MG63 (cell line): ENCODE results near the gene WDR64. TPM values are rescaled to one million over a fixed set of nuclear protein-coding genes. Genes with fewer than 3 reads are reported as not detected.

ENCODE experiments used
- DNase-seq: peaks from one replicate; pipeline ENCODE4 v3.0.0-alpha.2; 2020
- H3K27me3 ChIP-seq: fragments of 250-450 bp; sonication (Bioruptor Pico); 2 replicates; pipeline ENCODE4 v1.5.1; 2020; ENCODE audit warnings: mild to moderate bottlenecking, moderate library complexity
- H3K36me3 ChIP-seq: fragments of 250-450 bp; sonication (Bioruptor Pico); 2 replicates; pipeline ENCODE4 v1.5.1; 2020; ENCODE audit warnings: mild to moderate bottlenecking, moderate library complexity
- H3K4me3 ChIP-seq: fragments of 250-450 bp; sonication (Bioruptor Pico); 2 replicates; pipeline ENCODE4 v1.5.1; 2020; ENCODE audit warnings: mild to moderate bottlenecking, moderate library complexity
- H3K9me3 ChIP-seq: fragments of 250-450 bp; sonication (Bioruptor Pico); 2 replicates; pipeline ENCODE4 v1.5.1; 2020; ENCODE audit warnings: mild to moderate bottlenecking, moderate library complexity
- total RNA-seq: library from RNA; depleted of rRNA; stranded (reverse); fragments of >200 nt; shearing (Covaris generic); gene quantifications from 2 replicates; pipeline ENCODE4 v1.2.3, GENCODE V29; 2014; ENCODE audit warnings: low replicate concordance

Gene WDR64
- total RNA-seq, 1 experiment from 2014 or later, result not detected

- Histone ChIP-seq H3K9me3 (no peaks in the 10 kb centered on the region), H3K27me3 (no peaks in the 10 kb centered on the region), H3K4me3 (no peak overlapping the region), H3K36me3 (no peaks in the 10 kb centered on the region)
- no peak for DNase-seq
These were observed 27.1 kb upstream of the WDR64 start for GRCh38 chr1:241624935-241625334.

GRCh38 chr1:241627453-241628259 is 24.4 kb upstream of the WDR64 start:
- peak; percentile 35 for DNase-seq
- Histone ChIP-seq H3K36me3 (no peaks in the 10 kb centered on the region), H3K4me3 (no peak overlapping the region), H3K27me3 (no peaks in the 10 kb centered on the region), H3K9me3 (no peaks in the 10 kb centered on the region)

GRCh38 chr1:241630005-241630404 is 22.1 kb upstream of the WDR64 start:
- no peaks in the 10 kb centered on the region for H3K9me3 ChIP-seq
- no peak for DNase-seq
- 0 out of 2 replicates have a peak, but pooled peaks cover under 1% of the 10 kb centered on the region for H3K36me3 ChIP-seq
- no peaks in the 10 kb centered on the region for H3K27me3 ChIP-seq
- H3K4me3 ChIP-seq, result no peak overlapping the region

- Histone ChIP-seq H3K36me3 (0 out of 2 replicates have a peak, but pooled peaks cover 4% of the 10 kb centered on the region), H3K27me3 (no peaks in the 10 kb centered on the region), H3K4me3 (no peak overlapping the region), H3K9me3 (no peaks in the 10 kb centered on the region)
- DNase-seq, result no peak
These were observed 21.6 kb upstream of the WDR64 start for GRCh38 chr1:241630476-241630875.

- DNase-seq, result no peak
- Histone ChIP-seq H3K36me3 (0 out of 2 replicates have a peak, but pooled peaks cover 4% of the 10 kb centered on the region), H3K4me3 (no peak overlapping the region), H3K27me3 (no peaks in the 10 kb centered on the region), H3K9me3 (no peaks in the 10 kb centered on the region)
These were observed 21.2 kb upstream of the WDR64 start for GRCh38 chr1:241630899-241631298.

GRCh38 chr1:241631674-241632073 is 20.4 kb upstream of the WDR64 start:
- Histone ChIP-seq H3K4me3 (no peak overlapping the region), H3K36me3 (0 out of 2 replicates have a peak, but pooled peaks cover 4% of the 10 kb centered on the region), H3K9me3 (no peaks in the 10 kb centered on the region), H3K27me3 (no peaks in the 10 kb centered on the region)
- DNase-seq, result no peak

GRCh38 chr1:241632987-241633386 is 19.1 kb upstream of the WDR64 start:
- H3K4me3 ChIP-seq, result no peak overlapping the region
- no peak for DNase-seq
- H3K36me3 ChIP-seq, result 0 out of 2 replicates have a peak, but pooled peaks cover 4% of the 10 kb centered on the region
- no peaks in the 10 kb centered on the region for H3K27me3 ChIP-seq
- no peaks in the 10 kb centered on the region for H3K9me3 ChIP-seq

GRCh38 chr1:241635556-241636152 is 16.4 kb upstream of the WDR64 start:
- no peaks in the 10 kb centered on the region for H3K27me3 ChIP-seq
- H3K36me3 ChIP-seq, result 0 out of 2 replicates have a peak, but pooled peaks cover 4% of the 10 kb centered on the region
- DNase-seq, result no peak
- H3K9me3 ChIP-seq, result no peaks in the 10 kb centered on the region
- no peak overlapping the region for H3K4me3 ChIP-seq

GRCh38 chr1:241636291-241636690 is 15.8 kb upstream of the WDR64 start:
- Histone ChIP-seq H3K27me3 (no peaks in the 10 kb centered on the region), H3K36me3 (0 out of 2 replicates have a peak, but pooled peaks cover 4% of the 10 kb centered on the region), H3K9me3 (no peaks in the 10 kb centered on the region), H3K4me3 (no peak overlapping the region)
- no peak for DNase-seq

- 0 out of 2 replicates have a peak, but pooled peaks cover 4% of the 10 kb centered on the region for H3K36me3 ChIP-seq
- no peaks in the 10 kb centered on the region for H3K27me3 ChIP-seq
- no peaks in the 10 kb centered on the region for H3K9me3 ChIP-seq
- DNase-seq, result no peak
- no peak overlapping the region for H3K4me3 ChIP-seq
These were observed 15.0 kb upstream of the WDR64 start for GRCh38 chr1:241637046-241637590.

GRCh38 chr1:241637604-241638003 is 14.5 kb upstream of the WDR64 start:
- Histone ChIP-seq H3K36me3 (0 out of 2 replicates have a peak, but pooled peaks cover 4% of the 10 kb centered on the region), H3K27me3 (no peaks in the 10 kb centered on the region), H3K4me3 (no peak overlapping the region), H3K9me3 (no peaks in the 10 kb centered on the region)
- DNase-seq, result no peak

GRCh38 chr1:241638099-241638682 is 13.9 kb upstream of the WDR64 start:
- no peak overlapping the region for H3K4me3 ChIP-seq
- DNase-seq, result no peak
- H3K27me3 ChIP-seq, result no peaks in the 10 kb centered on the region
- no peaks in the 10 kb centered on the region for H3K9me3 ChIP-seq
- H3K36me3 ChIP-seq, result 0 out of 2 replicates have a peak, but pooled peaks cover 4% of the 10 kb centered on the region

- Histone ChIP-seq H3K4me3 (peak overlapping the region; percentile 83), H3K27me3 (no peaks in the 10 kb centered on the region), H3K36me3 (0 out of 2 replicates have a peak, but pooled peaks cover 4% of the 10 kb centered on the region), H3K9me3 (no peaks in the 10 kb centered on the region)
- DNase-seq, result no peak
These were observed 13.0 kb upstream of the WDR64 start for GRCh38 chr1:241638909-241639622.

- DNase-seq, result peak; percentile 39
- 0 out of 2 replicates have a peak, but pooled peaks cover 4% of the 10 kb centered on the region for H3K36me3 ChIP-seq
- no peaks in the 10 kb centered on the region for H3K27me3 ChIP-seq
- H3K4me3 ChIP-seq, result peak overlapping the region; percentile 83
- no peaks in the 10 kb centered on the region for H3K9me3 ChIP-seq
These were observed 12.4 kb upstream of the WDR64 start for GRCh38 chr1:241639623-241640148.

GRCh38 chr1:241640149-241640866 is 11.8 kb upstream of the WDR64 start, which contains the start of the genes CHML and OPN3:
Gene CHML, minus strand, starts transcription at chr1:241640369. Its CDS starts 4,603 bp downstream, at chr1:241635766.
Gene OPN3, minus strand, starts transcription at chr1:241640369. Its CDS starts 115 bp downstream, at chr1:241640254.
- H3K27me3 ChIP-seq, result no peaks in the 10 kb centered on the region
- peak; percentile 93 for DNase-seq
- peak within 1 kb of the TSS; percentile 83 for H3K4me3 ChIP-seq
- H3K9me3 ChIP-seq, result no peaks in the 10 kb centered on the region
- H3K36me3 ChIP-seq, result 0 out of 2 replicates have a peak, but pooled peaks cover under 1% of the 10 kb centered on the region
